HG02970 (cell line): Measurements from ENCODE around the gene KIF11.
"Not testable (repeated sequence)": the region's sequence is repeated elsewhere in the genome, so short reads cannot be mapped to it uniquely, and the experiment has no call there.

Experiments used
- ATAC-seq: cut with Tn5 transposase; IDR thresholded peaks from one replicate; pipeline ENCODE4 v1.9.1; 2021; ENCODE audit warnings: mild to moderate bottlenecking, moderate library complexity, moderate number of reproducible peaks; ENCODE audit not compliant: unreplicated experiment, low FRiP score

KIF11 gene

GRCh38 chr10:92592761-92593618 is at the start of gene KIF11:
KIF11 (plus strand) TSS chr10:92593130; CDS start chr10:92593376, 246 bp downstream.
- ATAC-seq, result peak; percentile 73

GRCh38 chr10:92544296-92544695 is 48.6 kb upstream of the KIF11 start:
- ATAC-seq, result no peak

GRCh38 chr10:92545556-92545955 is 47.4 kb upstream of the KIF11 start:
- ATAC-seq, result no peak

GRCh38 chr10:92547676-92548075 is 45.3 kb upstream of the KIF11 start:
- ATAC-seq, result no peak

- ATAC-seq, result no peak
These were observed 42.0 kb upstream of the KIF11 start for GRCh38 chr10:92550924-92551323.

- ATAC-seq, result no peak
These were observed 40.6 kb upstream of the KIF11 start for GRCh38 chr10:92552310-92552709.

GRCh38 chr10:92553959-92554358 is 39.0 kb upstream of the KIF11 start:
- no peak for ATAC-seq

GRCh38 chr10:92559046-92559445 is 33.9 kb upstream of the KIF11 start:
- no peak for ATAC-seq

- no peak for ATAC-seq
These were observed 30.5 kb upstream of the KIF11 start for GRCh38 chr10:92562424-92562823.

GRCh38 chr10:92567952-92568600 is 24.9 kb upstream of the KIF11 start:
- ATAC-seq, result no peak

- ATAC-seq, result no peak
These were observed 23.9 kb upstream of the KIF11 start for GRCh38 chr10:92569071-92569470.

- not testable (repeated sequence) for ATAC-seq
These were observed 23.3 kb upstream of the KIF11 start for GRCh38 chr10:92569663-92570062.

- ATAC-seq, result no peak
These were observed 21.3 kb upstream of the KIF11 start for GRCh38 chr10:92571649-92572048.

GRCh38 chr10:92572362-92573090 is 20.4 kb upstream of the KIF11 start:
- ATAC-seq, result no peak

- peak; percentile 3 for ATAC-seq
These were observed 19.7 kb upstream of the KIF11 start for GRCh38 chr10:92573091-92573797.

GRCh38 chr10:92573798-92574547 is 19.0 kb upstream of the KIF11 start, which contains the start of gene IDE:
IDE (minus strand) TSS chr10:92574093; CDS start chr10:92574019, 74 bp downstream.
- ATAC-seq, result peak; percentile 71

GRCh38 chr10:92574548-92575261 is 18.2 kb upstream of the KIF11 start:
- peak; percentile 7 for ATAC-seq

GRCh38 chr10:92575961-92576360 is 17.0 kb upstream of the KIF11 start:
- no peak for ATAC-seq

- not testable (repeated sequence) for ATAC-seq
These were observed 10.6 kb upstream of the KIF11 start for GRCh38 chr10:92582347-92582746.
